Inflammatory macrophage treated with lipopolysaccharide for 1 hour (primary cell): ENCODE results near the gene DDOST.
A peak's percentile ranks its signal among the peaks of the same experiment; 100 is the strongest.

Source experiments
- DNase-seq, 2 donors: peaks; one replicate each; pipeline ENCODE4 v3.0.0-alpha.2; 2020 to 2022

Gene DDOST

GRCh38 chr1:20661207-20662109 lies at the start of gene DDOST:
DDOST (minus strand) TSS chr1:20661369; CDS start chr1:20661350, 19 bp downstream.
- DNase-seq, result peak; percentile 97

GRCh38 chr1:20710469-20711284 lies 49.5 kb upstream of the DDOST start:
- no peak for DNase-seq

GRCh38 chr1:20709868-20710267 lies 48.7 kb upstream of the DDOST start:
- no peak for DNase-seq

GRCh38 chr1:20708891-20709290 lies 47.7 kb upstream of the DDOST start:
- DNase-seq, result no peak

- DNase-seq, result no peak
Measured at GRCh38 chr1:20708057-20708456, 46.9 kb upstream of the DDOST start.

GRCh38 chr1:20706841-20707240 lies 45.7 kb upstream of the DDOST start:
- DNase-seq, result no peak

GRCh38 chr1:20705203-20705755 lies 44.1 kb upstream of the DDOST start:
- no peak for DNase-seq

- no peak for DNase-seq
Measured at GRCh38 chr1:20704390-20705202, 43.4 kb upstream of the DDOST start.

GRCh38 chr1:20703124-20703756 lies 42.1 kb upstream of the DDOST start:
- DNase-seq, result no peak

GRCh38 chr1:20702416-20702815 lies 41.2 kb upstream of the DDOST start:
- DNase-seq, result no peak

GRCh38 chr1:20701847-20702246 lies 40.7 kb upstream of the DDOST start:
- no peak for DNase-seq

- no peak for DNase-seq
Measured at GRCh38 chr1:20701446-20701845, 40.3 kb upstream of the DDOST start.

GRCh38 chr1:20700636-20701215 lies 39.6 kb upstream of the DDOST start:
- DNase-seq, result no peak

- DNase-seq, result no peak
Measured at GRCh38 chr1:20699558-20699957, 38.4 kb upstream of the DDOST start.

- DNase-seq, result no peak
Measured at GRCh38 chr1:20698195-20698910, 37.2 kb upstream of the DDOST start.

GRCh38 chr1:20697563-20697962 lies 36.4 kb upstream of the DDOST start:
- no peak for DNase-seq

GRCh38 chr1:20696397-20697333 lies 35.5 kb upstream of the DDOST start:
- DNase-seq, result peak; percentile 74 to 86

GRCh38 chr1:20695515-20695914 lies 34.3 kb upstream of the DDOST start:
- peak in 1 of 2 donors; percentile 56 for DNase-seq

- no peak for DNase-seq
Measured at GRCh38 chr1:20693623-20694022, 32.5 kb upstream of the DDOST start.

- DNase-seq, result peak; percentile 48 to 60
Measured at GRCh38 chr1:20691872-20692271, 30.7 kb upstream of the DDOST start.
